NCI-H345 (cell line): Measurements from ENCODE around the gene IL16.
"Not testable (repeated sequence)": the region's sequence is repeated elsewhere in the genome, so short reads cannot be mapped to it uniquely, and the experiment has no call there.

Experiments used
- DNase-seq: peaks from one replicate; lab custom pipeline; 2025; lab: John Stamatoyannopoulos, UW

IL16 gene

GRCh38 chr15:81207987-81208386 is 11.3 kb downstream of the IL16 start:
- DNase-seq, result not testable (repeated sequence)

GRCh38 chr15:81209635-81210034 is 13.0 kb downstream of the IL16 start:
- DNase-seq, result no peak

GRCh38 chr15:81211376-81211775 is 14.7 kb downstream of the IL16 start:
- DNase-seq, result no peak

- no peak for DNase-seq
These were observed 17.3 kb downstream of the IL16 start for GRCh38 chr15:81213982-81214381.

GRCh38 chr15:81215531-81215930 is 18.9 kb downstream of the IL16 start:
- no peak for DNase-seq

- DNase-seq, result no peak
These were observed 19.3 kb downstream of the IL16 start for GRCh38 chr15:81215983-81216382.

- no peak for DNase-seq
These were observed 19.7 kb downstream of the IL16 start for GRCh38 chr15:81216422-81216821.

- no peak for DNase-seq
These were observed 24.8 kb downstream of the IL16 start for GRCh38 chr15:81221449-81221848.

GRCh38 chr15:81222007-81222406 is 25.3 kb downstream of the IL16 start:
- no peak for DNase-seq

GRCh38 chr15:81223346-81223971 is 26.8 kb downstream of the IL16 start:
- no peak for DNase-seq

GRCh38 chr15:81224232-81224631 is 27.6 kb downstream of the IL16 start:
- DNase-seq, result no peak

GRCh38 chr15:81225161-81225671 is 28.5 kb downstream of the IL16 start:
- no peak for DNase-seq

- DNase-seq, result no peak
These were observed 31.0 kb downstream of the IL16 start for GRCh38 chr15:81227716-81228115.

- no peak for DNase-seq
These were observed 32.9 kb downstream of the IL16 start for GRCh38 chr15:81229586-81229985.

- DNase-seq, result no peak
These were observed 38.8 kb downstream of the IL16 start for GRCh38 chr15:81235276-81236123.

- no peak for DNase-seq
These were observed 42.5 kb downstream of the IL16 start for GRCh38 chr15:81239190-81239589.

- no peak for DNase-seq
These were observed 46.1 kb downstream of the IL16 start for GRCh38 chr15:81242778-81243177.

GRCh38 chr15:81244306-81244705 is 47.6 kb downstream of the IL16 start:
- DNase-seq, result no peak

GRCh38 chr15:81253846-81254245 is 57.2 kb downstream of the IL16 start:
- DNase-seq, result no peak

- no peak for DNase-seq
These were observed 57.7 kb downstream of the IL16 start for GRCh38 chr15:81254277-81254915.

- DNase-seq, result no peak
These were observed 58.2 kb downstream of the IL16 start for GRCh38 chr15:81254916-81255290.

- no peak for DNase-seq
These were observed 58.8 kb downstream of the IL16 start for GRCh38 chr15:81255315-81255957.

GRCh38 chr15:81255958-81256320 is 59.3 kb downstream of the IL16 start:
- DNase-seq, result no peak
